ENCODE results near the gene U2SURP.

DNA sequence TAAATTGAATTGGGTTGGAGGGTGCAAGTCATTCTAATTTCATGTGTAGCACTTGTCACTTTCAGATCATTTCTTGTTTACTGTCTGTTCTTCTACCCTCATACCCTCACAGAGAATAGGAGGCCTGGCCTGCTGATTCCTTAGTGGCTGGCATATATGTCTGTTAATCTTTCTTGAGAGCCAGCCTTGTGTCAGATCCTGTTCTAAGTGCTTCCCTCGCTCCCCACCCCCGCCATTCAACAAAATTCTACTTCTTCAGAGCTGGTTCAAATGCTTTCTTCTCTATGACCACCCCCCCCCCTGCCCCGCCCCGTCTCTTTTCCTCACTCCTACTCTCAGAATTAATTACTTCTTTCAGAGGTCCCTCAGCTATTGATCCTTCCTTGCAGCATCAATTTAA, 1.5 kb upstream of the U2SURP start:
- no peak for TF ChIP-seq POLR2A (IDR thresholded peaks at IDR 0.05)
- TF ChIP-seq, protein P1, sequence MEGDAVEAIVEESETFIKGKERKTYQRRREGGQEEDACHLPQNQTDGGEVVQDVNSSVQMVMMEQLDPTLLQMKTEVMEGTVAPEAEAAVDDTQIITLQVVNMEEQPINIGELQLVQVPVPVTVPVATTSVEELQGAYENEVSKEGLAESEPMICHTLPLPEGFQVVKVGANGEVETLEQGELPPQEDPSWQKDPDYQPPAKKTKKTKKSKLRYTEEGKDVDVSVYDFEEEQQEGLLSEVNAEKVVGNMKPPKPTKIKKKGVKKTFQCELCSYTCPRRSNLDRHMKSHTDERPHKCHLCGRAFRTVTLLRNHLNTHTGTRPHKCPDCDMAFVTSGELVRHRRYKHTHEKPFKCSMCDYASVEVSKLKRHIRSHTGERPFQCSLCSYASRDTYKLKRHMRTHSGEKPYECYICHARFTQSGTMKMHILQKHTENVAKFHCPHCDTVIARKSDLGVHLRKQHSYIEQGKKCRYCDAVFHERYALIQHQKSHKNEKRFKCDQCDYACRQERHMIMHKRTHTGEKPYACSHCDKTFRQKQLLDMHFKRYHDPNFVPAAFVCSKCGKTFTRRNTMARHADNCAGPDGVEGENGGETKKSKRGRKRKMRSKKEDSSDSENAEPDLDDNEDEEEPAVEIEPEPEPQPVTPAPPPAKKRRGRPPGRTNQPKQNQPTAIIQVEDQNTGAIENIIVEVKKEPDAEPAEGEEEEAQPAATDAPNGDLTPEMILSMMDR (IDR thresholded peaks at IDR 0.05) = no peak

All from Peyer's patch (tissue), 4 donors.